A673 (cell line): ENCODE data around the gene PPP6R2. TPM values are rescaled to one million over a fixed set of nuclear protein-coding genes. Genes with fewer than 3 reads are reported as not detected.

ENCODE experiments used
- BruUV-seq: library from RNA; stranded (reverse); fragments of 400-500 nt; replicated peaks from 2 replicates; lab custom pipeline; 2021; lab: Mats Ljungman, UMichigan
- CTCF ChIA-PET: fragments of 300-600 bp; sonication (Branson Sonifier 250); formaldehyde crosslinking; loops from one replicate; lab custom pipeline; 2022; ENCODE audit warnings: antibody characterized with exemption; lab: Charles Lee
- POLR2A ChIA-PET: fragments of 300-600 bp; sonication (Branson Sonifier 250); formaldehyde crosslinking; loops from one replicate; lab custom pipeline; 2022; ENCODE audit warnings: antibody characterized with exemption; ENCODE audit not compliant: low non-redundant PET; lab: Charles Lee
- DNase-seq: peaks from one replicate; pipeline ENCODE4 v3.0.0-alpha.2; 2015; ENCODE audit warnings: low spot score
- H3K27ac ChIP-seq: fragments of 200-600 bp; sonication (generic); 2 replicates; pipeline ENCODE4 v1.5.1; 2016; ENCODE audit warnings: mixed run types, low read depth, mild to moderate bottlenecking, mixed read lengths, antibody characterized with exemption, low read length; ENCODE audit not compliant: poor library complexity, severe bottlenecking
- H3K27me3 ChIP-seq: fragments of 200-600 bp; sonication (generic); replicated peaks from 2 replicates; pipeline ENCODE4 v1.6.1; 2017; ENCODE audit warnings: mixed run types, low read depth, mild to moderate bottlenecking, mixed read lengths, antibody characterized with exemption, low read length; ENCODE audit not compliant: insufficient read depth, poor library complexity
- H3K36me3 ChIP-seq: fragments of 200-600 bp; sonication (generic); 2 replicates; pipeline ENCODE4 v1.6.1; 2016; ENCODE audit warnings: mixed run types, mild to moderate bottlenecking, mixed read lengths, antibody characterized with exemption, low read length; ENCODE audit not compliant: insufficient read depth, poor library complexity, severe bottlenecking
- H3K4me1 ChIP-seq: fragments of 200-600 bp; sonication (generic); 2 replicates; pipeline ENCODE4 v1.6.1; 2017; ENCODE audit warnings: mixed run types, mild to moderate bottlenecking, mixed read lengths, antibody characterized with exemption, low read length; ENCODE audit not compliant: insufficient read depth, poor library complexity, severe bottlenecking
- H3K4me3 ChIP-seq: fragments of 200-600 bp; sonication (generic); 2 replicates; pipeline ENCODE4 v1.5.1; 2016; ENCODE audit warnings: low read depth, mixed run types, mild to moderate bottlenecking, mixed read lengths, low read length; ENCODE audit not compliant: poor library complexity, severe bottlenecking
- H3K9me3 ChIP-seq: fragments of 200-600 bp; sonication (generic); 2 replicates; pipeline ENCODE4 v1.6.1; 2016; ENCODE audit warnings: mixed run types, low read depth, mild to moderate bottlenecking, mixed read lengths, antibody characterized with exemption, low read length; ENCODE audit not compliant: poor library complexity, severe bottlenecking
- CTCF ChIP-seq: fragments of 300-800, 200-600 bp; sonication (generic); conservative IDR thresholded peaks from 2 replicates; pipeline ENCODE4 v1.5.1; 2017; ENCODE audit warnings: low read depth, mild to moderate bottlenecking, antibody characterized with exemption, low read length, moderate library complexity, mixed read lengths
- EZH2 ChIP-seq: fragments of 200-600 bp; sonication (generic); IDR thresholded peaks from 2 replicates; pipeline ENCODE4 v1.6.1; 2017; ENCODE audit warnings: borderline replicate concordance, low read depth, mild to moderate bottlenecking, mixed read lengths, antibody characterized with exemption, low read length; ENCODE audit not compliant: poor library complexity, severe bottlenecking
- intact Hi-C: fragments of 100-400 bp; cut with micrococcal nuclease; formaldehyde crosslinking; loops from one replicate; pipeline ENCODE4 v1.10.0; 2022; ENCODE audit not compliant: unreplicated experiment
- total RNA-seq: library from RNA; stranded (reverse); gene quantifications from 2 replicates; pipeline ENCODE4 v1.2.3, GENCODE V29; 2021

Gene PPP6R2
- total RNA-seq, 1 experiment from 2014 or later: 64.6 TPM

GRCh38 chr22:50398831-50399648 lies 55.9 kb downstream of the PPP6R2 start:
- no peak overlapping the region for H3K4me3 ChIP-seq
- intact Hi-C loops: no loop called here
- H3K36me3 ChIP-seq: peaks cover 21% of the 10 kb centered on the region
- BruUV-seq: no TSS peak
- peak overlapping the region; percentile 80 for H3K27ac ChIP-seq
- no peak for TF ChIP-seq CTCF
- no peak for TF ChIP-seq EZH2
- CTCF ChIA-PET: interaction anchor here (0.6 to 1.1 kb wide), 2 partner anchors 15 to 32 kb away, joined by 3 to 11 read pairs; no protein-coding TSS in a partner anchor
- DNase-seq: no peak
- POLR2A ChIA-PET: no interaction called here
- H3K4me1 ChIP-seq: peaks cover 28% of the 10 kb centered on the region
- H3K27me3 ChIP-seq: no peaks in the 10 kb centered on the region
- no peaks in the 10 kb centered on the region for H3K9me3 ChIP-seq

GRCh38 chr22:50399751-50400331 lies 56.7 kb downstream of the PPP6R2 start:
- no TSS peak for BruUV-seq
- H3K27ac ChIP-seq: peak overlapping the region; percentile 80
- ChIA-PET CTCF (interaction anchor here (0.9 to 1.1 kb wide), 2 partner anchors 33 to 124 kb away, joined by 3 to 4 read pairs; no protein-coding TSS in a partner anchor), POLR2A (no interaction called here)
- DNase-seq: peak; percentile 62
- H3K4me1 ChIP-seq: peaks cover 28% of the 10 kb centered on the region
- H3K4me3 ChIP-seq: no peak overlapping the region
- no peaks in the 10 kb centered on the region for H3K27me3 ChIP-seq
- intact Hi-C loops: no loop called here
- TF ChIP-seq EZH2 (no peak), CTCF (peak; percentile 43)
- H3K36me3 ChIP-seq: peaks cover 19% of the 10 kb centered on the region
- H3K9me3 ChIP-seq: no peaks in the 10 kb centered on the region

- Histone ChIP-seq H3K9me3 (no peaks in the 10 kb centered on the region), H3K36me3 (peaks cover 13% of the 10 kb centered on the region), H3K27ac (peak overlapping the region; percentile 80), H3K4me3 (no peak overlapping the region), H3K4me1 (peaks cover 28% of the 10 kb centered on the region), H3K27me3 (no peaks in the 10 kb centered on the region)
- TSS peak; percentile 30 for BruUV-seq
- intact Hi-C loops: no loop called here
- TF ChIP-seq EZH2: no peak
- TF ChIP-seq CTCF: no peak
- CTCF ChIA-PET: interaction anchor here (0.9 to 1.1 kb wide), 2 partner anchors 34 to 125 kb away, joined by 3 to 4 read pairs; no protein-coding TSS in a partner anchor
- DNase-seq: no peak
- POLR2A ChIA-PET: no interaction called here
Observed at GRCh38 chr22:50400406-50400805, 57.3 kb downstream of the PPP6R2 start.
